ENCODE results near the gene VGLL4.

The VGLL4 gene

GRCh38 chr3:11661052-11661656 lies 17.4 kb upstream of the VGLL4 start:
- no peak overlapping the region for H3K4me3 ChIP-seq (ENCODE audit: low read depth, low read length)
- no peak for TF ChIP-seq CTCF (IDR thresholded peaks at IDR 0.05; ENCODE audit: low read depth, low read length)

GRCh38 chr3:11660242-11660641 lies 16.5 kb upstream of the VGLL4 start:
- TF ChIP-seq CTCF (IDR thresholded peaks at IDR 0.05; ENCODE audit: low read depth, low read length) = no peak
- H3K4me3 ChIP-seq (ENCODE audit: low read depth, low read length) = no peak overlapping the region

- H3K4me3 ChIP-seq (ENCODE audit: low read depth, low read length) = no peak overlapping the region
- TF ChIP-seq CTCF (IDR thresholded peaks at IDR 0.05; ENCODE audit: low read depth, low read length) = no peak
Measured at GRCh38 chr3:11658180-11658579, 14.5 kb upstream of the VGLL4 start.

GRCh38 chr3:11655196-11655928 lies 11.6 kb upstream of the VGLL4 start:
- no peak for TF ChIP-seq CTCF (IDR thresholded peaks at IDR 0.05; ENCODE audit: low read depth, low read length)
- no peak overlapping the region for H3K4me3 ChIP-seq (ENCODE audit: low read depth, low read length)

GRCh38 chr3:11654166-11654565 lies 10.5 kb upstream of the VGLL4 start:
- H3K4me3 ChIP-seq (ENCODE audit: low read depth, low read length) = no peak overlapping the region
- no peak for TF ChIP-seq CTCF (IDR thresholded peaks at IDR 0.05; ENCODE audit: low read depth, low read length)

- H3K4me3 ChIP-seq (ENCODE audit: low read depth, low read length) = no peak overlapping the region
- TF ChIP-seq CTCF (IDR thresholded peaks at IDR 0.05; ENCODE audit: low read depth, low read length) = no peak
Measured at GRCh38 chr3:11653298-11654055, 9.8 kb upstream of the VGLL4 start.

- no peak for TF ChIP-seq CTCF (IDR thresholded peaks at IDR 0.05; ENCODE audit: low read depth, low read length)
- H3K4me3 ChIP-seq (ENCODE audit: low read depth, low read length) = no peak overlapping the region
Measured at GRCh38 chr3:11651900-11652299, 8.2 kb upstream of the VGLL4 start.
